Activated gamma-delta T cell treated with Interleukin-2 at 50 U/mL for 16 hours (primary cell): ENCODE measurements around the gene FBXL14.

Experiments
- DNase-seq: peaks from one replicate; pipeline ENCODE4 v3.0.0-alpha.2; 2020

FBXL14 gene

DNA sequence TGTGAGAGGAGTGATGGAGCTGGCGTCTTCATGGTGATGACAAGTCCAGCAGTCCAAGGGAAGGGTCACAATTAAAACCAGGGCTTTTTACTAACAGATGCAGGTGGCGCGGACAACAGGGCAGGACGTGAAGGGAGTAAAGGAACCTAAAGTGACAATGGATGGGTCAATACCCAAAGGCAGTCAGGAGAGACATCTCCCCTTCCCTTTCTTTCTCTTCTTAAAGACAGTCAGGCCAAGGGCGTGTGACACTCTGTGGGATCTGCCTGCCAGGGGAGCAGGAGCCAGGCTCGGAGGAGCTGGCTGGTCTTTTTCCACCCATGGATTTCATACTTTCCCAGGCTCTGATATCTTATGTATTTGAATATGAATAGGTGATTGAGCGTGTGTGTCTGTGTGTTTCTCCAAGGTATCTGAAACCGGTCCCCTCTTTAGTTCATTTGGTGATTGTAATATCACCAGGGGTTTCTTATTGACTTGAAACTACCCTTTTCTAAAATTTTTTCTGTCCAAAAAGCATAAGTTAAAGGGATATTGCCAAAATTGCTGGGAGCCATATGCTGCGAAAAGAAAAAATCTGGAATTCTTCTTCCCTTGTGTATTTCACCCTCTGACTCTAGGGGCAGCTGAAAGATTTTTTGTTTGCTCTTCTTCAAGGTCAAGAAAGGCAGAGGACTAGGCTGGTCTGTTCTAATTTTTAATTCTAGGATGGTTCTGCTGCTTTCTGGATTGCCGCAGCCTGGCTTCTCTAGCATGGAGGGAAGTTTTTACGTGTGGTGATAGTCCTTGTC, 61.8 kb downstream of the FBXL14 start:
- no peak for DNase-seq

DNA sequence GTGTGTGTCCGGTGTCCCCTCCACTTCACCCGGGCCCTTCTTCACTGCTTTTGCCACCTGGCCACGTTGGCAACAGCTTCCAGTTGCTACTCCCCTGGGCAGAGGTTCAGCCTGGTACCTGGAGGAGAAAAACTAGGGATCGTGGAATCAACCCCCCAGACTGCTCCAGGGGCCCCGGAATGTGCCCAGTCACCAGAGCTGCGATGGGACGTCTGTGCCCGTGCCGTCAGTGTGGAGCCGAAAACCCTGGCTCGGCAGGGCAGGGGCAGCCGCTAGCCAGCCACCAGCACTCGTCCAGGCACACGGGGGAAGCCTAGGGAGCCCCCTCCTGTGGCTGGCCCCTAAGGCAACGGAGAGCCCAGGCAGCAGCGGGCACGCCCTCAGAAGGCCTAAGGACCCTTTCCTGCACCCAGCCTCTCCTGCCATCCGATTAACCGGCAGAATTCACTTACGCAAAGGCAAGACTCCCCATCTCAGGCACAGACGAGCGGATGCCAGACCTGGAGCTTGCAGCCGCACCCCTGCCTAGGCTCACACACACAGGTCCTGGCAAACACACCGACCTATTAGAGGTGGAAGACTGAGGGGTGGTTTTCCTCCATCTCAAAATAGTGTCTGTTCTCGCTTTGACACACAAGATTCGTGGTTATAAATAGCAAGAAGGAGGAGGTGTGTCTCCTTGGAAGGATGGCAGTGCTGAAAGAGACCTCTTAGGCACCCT, 62.6 kb downstream of the FBXL14 start:
- DNase-seq, result no peak

DNA sequence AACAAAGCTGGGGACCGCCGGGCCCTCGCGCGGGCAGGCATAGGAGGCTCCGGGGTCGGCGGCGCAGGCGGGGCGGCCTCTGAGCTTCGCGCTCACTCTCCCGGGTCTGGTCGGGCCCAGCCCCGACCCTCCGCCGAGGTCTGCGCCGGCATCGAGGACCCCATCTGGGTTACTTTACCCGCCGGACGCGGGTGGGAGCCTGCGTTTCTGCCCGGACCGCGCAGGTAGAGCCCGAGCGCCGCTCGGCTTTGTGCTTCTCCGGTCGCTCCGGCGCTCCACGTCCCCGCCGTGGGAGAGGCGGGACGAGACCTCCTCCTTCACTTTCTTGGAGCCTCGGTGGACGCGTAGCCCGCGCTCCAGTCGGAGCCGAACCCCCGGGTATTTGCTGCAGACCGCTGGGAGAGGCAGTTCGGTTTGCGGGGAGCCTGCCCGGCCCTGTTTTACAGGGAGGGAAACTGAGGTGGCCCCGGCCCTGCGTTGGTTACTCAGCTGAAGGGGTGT, 63.2 kb downstream of the FBXL14 start:
- DNase-seq, result no peak

DNA sequence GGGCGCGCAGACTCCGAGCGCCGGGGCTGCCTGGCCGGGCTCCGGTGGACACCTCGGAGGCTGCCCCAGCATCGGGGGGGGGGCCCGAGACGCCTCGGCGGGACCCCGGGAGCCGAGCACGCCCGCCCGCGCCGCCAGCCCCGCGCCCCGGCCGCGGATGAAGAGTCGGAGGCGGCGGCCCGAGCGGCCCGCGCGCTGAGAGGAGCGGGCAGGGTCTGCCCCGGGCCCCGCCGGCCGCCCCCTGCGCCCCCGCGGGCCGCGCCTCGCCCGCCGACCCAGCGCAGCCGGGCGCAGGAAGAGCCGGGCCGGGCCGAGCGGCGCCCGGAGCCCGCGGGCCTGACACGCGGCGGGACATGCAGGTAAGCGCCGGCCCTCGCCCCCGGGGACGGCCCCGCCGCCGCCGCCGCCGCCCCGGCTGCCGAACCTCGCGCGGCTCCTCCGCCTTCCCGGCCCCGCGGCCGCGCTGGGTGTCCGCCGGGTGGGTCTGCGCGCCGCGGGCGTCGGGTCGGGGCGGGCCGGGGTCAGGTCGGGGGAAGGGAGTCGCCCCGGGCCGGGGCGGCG, 63.7 kb downstream of the FBXL14 start:
- DNase-seq, result no peak

DNA sequence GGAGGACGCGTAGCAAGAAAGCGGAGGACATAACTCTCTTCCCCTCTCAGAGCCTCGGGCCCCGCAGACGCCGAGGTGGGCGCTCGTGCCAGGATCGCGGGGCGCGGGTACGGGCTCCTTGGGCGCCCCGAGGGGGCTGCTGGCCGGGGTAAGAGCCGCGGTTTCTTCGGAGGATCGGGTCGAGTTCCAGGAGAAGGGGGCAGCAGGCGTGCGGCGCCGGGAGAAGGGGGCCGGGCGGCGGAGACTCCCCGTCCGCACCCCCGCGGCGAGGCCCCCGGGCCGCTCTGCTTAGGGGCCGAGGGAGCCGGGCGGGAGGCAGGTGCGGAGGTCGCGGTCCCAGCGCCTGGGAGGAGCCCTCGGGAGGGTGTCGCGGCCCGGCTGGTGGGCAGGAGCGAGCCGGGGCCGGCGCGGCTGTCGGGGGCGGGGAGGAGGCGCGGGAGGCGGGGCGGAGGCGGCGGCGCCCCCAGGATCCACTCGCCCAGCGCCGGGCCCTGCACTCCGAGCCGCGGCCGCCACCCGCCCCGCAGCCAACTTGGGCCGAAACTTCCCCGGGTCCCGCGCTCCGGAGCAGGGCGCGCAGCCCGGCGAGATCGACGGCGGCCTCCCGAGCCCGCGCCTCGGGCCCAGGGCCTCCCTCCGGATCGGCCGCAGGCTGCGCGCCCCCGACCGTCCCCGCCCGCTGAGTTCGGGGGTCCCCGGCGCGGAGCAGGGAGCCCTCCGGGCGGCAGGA, 64.4 kb downstream of the FBXL14 start:
- DNase-seq, result no peak

DNA sequence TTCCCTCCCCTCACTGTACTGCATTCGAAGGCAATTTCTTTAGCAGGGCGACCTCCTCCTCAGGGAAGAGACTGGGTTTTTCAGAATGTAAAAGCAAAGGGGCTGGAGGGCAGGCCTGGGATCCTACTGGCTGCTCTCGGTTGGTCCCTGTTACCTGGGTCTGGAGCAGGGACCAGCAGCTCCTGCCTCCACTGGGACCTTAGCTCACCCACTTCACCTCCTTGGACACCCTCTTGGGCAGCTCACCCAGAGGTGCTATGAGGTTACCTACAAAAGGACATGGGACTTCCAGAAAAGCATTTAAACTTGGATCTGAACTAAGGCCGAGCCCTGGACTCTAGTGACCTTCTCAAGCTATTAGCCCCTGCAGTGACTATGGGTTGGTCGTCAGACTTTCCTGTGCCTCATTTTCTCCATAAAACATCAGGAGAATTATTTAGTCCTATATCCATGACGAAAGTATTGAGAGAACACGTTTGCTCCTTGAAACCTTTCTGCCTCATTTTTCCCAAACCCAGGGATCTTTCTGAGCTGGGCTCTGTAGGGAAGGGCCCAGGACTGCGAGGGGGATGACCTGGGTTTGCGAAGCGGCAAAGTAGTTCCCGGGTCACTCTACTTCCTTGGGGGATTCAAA, 65.0 kb downstream of the FBXL14 start:
- DNase-seq, result no peak

DNA sequence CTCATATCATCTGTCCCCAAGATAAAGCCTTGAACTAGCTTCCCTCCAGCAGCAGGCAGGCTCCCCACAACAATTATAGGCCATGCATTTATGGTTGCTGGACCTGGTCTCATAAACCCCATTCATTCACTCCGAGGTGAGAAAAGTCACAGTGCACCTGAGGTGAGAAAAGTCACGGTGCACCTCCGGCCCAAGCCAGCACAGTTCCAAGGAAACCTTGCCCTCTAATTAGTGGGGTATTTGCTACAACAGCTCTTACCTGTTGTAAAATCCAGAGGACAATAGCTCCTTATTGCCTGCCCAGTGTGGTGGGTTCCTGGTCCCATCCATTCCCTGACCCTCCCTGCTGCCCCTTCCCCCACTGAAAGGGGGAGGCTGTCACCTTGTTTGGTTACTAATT, 65.6 kb downstream of the FBXL14 start:
- no peak for DNase-seq

DNA sequence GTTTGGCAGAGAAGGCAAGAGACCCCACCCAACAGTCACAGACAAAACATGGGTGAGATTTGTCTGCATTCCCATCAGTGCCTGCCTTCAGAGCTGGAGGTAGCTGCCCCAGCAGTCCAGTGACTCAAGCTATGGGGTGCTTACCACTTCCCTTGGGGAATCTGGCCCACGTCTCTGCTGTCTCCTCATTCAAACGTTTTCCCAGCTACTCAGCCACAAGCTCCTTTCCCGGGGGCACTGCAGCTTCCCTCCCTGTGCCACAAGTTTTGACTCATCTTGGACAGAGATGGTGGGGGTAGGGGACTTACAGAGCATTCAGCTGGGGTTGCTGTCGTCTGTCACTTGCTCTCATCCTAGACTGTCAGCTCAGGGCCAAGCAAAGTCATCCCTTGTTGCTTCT, 66.6 kb downstream of the FBXL14 start:
- no peak for DNase-seq

DNA sequence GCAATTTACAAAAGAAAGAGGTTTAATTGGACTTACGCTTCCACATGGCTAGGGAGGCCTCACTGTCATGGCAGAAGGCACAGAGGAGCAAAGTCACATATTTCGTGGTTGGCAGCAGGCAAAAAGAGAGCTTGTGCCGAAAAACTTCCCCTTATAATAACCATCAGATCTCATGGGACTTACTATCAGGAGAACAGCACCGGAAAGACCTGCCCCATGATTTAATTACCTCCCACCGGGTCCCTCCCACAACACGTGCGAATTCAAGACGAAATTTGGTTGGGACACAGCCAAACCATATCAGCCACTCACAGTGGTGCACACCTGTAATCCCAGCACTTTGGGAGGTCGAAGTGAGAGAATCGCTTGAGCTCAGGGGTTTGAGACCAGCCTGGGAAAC, 68.5 kb downstream of the FBXL14 start:
- DNase-seq, result no peak

DNA sequence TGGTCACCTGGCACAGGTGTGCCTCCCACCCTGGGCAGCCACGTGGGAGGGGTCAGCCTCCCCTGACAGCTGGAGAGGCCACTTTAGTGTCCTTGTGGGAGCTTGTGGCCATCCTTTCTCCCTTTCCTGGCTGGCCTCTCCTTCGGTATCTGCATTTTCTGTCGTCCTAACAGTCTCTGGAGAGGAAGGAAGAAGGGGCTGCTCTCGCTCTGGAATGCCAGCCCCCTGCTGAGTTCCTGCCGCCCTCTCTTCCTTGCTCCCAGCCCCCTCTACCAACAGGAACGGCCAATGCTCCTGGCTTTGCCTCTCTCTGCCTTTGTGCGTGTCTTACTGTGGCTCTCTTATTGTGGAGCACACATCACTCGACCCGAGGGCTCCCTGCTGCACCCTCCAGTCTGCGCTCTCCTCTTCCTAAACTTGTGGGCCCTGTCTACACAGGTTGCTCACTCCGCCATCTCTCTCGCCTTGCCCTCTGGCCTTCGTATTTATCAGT, 70.8 kb downstream of the FBXL14 start:
- DNase-seq, result no peak

DNA sequence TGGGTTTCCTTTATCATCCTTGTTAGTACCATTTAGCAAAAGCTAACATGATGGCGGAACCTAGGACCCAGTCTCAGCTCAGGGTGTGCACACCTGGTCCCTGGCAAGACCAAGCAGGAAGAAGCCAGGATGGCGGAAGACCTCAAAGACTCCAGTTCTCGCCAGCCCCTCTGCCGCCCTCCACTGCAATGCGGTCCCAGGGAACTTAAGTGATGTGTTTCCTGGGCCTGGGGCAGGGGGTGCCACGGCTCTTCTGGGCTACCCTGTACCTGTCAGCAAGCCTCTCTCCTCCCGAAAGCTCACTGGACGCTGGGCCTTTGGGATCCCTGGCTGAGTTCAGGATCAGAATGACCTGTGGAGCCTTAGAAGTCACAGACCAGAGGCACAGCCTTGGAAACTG, 71.3 kb downstream of the FBXL14 start:
- no peak for DNase-seq

DNA sequence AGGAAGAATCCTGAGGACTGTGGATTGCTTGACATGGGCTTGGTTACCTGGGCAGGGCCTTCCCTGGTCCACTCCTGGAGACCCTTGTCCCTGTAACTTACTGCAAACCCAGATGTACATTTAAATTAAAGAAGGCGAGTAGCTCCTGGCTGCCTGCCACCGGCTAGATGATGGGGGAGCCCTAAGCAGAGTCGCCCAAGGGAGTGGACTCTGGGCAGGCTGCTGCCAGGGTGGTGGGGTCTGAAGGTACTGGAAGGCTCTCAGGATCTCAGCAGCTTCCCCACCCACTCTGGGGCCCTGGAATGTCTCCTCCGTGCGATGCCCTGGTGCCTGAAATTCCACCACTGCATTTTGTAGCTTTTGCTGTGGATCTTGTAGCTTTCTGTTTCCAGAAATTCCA, 74.7 kb downstream of the FBXL14 start:
- no peak for DNase-seq

DNA sequence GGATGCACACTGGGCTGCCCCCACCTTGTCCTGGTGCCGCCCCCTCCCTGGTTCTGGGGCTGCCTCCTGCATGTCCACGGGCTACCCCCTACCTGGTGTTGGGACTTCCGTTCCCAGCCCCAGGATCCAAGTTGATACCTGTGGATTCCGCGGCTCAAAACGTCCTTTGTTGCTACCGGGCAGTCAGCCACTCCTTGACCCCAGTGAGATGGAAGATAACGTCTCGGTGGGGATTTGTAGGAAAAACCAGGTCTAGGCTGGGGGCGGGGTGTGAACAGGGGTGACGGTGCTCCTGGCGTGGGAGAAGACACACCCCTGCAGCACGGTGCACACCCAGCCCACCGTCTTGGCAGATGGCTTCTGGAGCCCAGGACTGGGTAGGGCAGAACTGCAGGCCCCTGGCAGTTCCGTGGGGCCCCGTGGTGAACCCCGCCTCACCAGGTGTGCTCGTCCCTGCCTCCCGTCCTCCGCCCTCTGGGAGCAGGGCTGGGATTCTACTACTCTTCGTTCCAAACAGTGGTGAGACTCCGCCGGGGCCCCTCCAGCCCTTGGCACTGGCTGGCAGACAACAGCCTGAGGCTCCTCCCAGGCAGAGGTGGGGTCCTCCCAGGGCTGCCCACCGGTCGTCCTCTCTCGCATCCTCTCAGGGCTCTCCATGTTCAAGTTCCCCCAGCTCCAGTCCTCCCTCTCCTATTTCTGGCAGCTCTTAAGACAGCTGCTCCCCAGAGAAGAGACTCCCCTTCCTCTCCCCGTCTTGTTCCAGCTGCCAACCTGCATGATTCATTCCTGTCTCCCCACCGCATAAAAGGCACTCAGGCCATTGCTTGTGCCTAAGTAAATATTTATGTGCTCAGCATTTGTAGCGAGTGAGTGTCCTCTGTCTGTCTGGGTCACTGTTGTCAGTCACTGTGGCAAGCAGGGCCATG, 75.5 kb downstream of the FBXL14 start:
- DNase-seq, result no peak

DNA sequence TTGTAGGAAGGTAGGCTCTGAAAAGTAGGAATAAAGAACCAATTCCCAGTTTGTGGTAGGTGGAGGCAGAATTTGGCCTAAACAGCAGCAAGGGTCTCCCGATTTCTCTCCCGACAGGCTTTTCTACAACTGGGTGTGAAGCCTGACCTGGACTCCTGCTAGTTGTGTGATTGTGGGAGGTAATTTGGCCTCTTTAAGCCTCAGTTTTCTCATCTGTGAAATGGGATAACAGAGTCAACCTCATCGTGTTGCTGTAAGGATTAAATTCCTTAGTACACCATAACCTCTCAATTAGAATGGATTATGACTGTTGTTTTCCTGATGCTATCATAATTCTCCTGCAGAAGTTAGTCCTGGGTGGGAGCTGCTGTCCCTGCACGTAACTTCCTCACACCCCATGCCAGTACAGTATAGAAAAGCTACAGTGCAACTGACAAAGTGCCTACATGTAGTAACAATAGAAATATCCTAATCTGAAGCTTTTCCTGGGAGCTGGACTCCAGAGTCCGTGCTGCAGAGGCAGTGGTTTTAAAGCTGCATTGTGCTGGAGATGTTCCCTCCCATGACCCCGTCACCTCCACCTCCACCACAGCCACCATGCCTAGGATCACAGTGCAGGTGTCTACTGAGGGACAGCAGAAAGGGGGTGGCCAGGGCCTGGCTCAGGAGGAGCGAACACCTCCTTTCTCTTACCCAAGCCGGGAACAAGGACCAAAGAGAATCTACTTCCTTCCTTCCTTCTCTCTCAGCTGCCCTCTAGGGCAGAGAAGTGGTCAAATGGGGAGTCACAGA, 76.5 kb downstream of the FBXL14 start:
- DNase-seq, result no peak

DNA sequence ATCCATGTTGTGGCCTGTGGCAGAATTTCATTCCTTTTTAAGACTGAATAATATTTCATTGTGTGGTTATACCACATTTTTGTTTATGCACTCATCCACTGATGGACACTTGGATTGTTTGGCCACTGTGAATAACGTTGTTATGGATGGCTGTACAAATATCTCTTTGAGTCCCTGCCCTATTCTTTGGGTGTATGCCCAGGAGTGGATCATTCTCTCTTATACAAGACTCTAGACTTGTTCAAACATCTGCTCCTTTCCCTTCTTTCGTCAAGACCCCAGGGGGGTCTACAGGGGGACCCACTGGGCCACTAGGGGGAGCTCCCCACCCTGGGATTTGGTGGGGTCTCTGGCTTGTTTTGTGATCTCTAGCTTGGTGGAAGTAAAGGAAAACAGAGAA, 77.4 kb downstream of the FBXL14 start:
- no peak for DNase-seq
